NCI-H2227 treated with DMSO at 0.1 percent for 48 hours (cell line): ENCODE measurements around the gene CXADR.

Experiments used
- DNase-seq: peaks from one replicate; lab custom pipeline; 2025; lab: John Stamatoyannopoulos, UW

The CXADR gene

DNA sequence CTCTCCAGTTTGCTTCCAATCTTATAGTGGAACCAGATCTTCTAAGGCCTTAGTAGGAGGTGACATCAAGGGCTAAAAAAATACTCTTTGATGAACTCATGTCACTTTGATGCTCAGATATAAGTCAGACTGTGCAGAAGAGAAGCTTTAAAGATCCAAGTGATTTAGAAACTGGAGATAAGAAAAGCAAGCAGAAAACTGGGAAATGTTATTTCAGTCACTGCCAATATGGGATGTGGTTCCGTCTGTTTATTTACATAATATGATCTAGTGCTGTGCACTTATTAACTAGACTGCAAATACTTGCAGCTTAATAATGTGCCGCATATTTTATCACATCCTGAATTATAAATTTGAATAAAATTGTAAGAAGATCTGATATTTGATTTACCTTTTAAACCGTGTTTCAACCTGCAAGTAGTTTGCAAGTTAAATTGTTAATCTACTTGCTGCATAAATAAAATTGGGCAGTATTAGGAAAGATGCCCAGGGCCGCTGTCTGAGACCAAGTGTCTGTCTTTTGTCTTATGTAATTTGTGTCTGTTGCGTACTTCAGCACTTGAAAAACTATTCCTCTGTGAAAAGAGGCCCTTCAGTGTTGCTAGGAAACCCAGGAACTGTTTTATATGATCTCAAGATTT lies 29.6 kb downstream of the CXADR start:
- DNase-seq: no peak

- DNase-seq: no peak
These were observed 32.2 kb downstream of the CXADR start for GRCh38 chr21:17545007-17545406.

GRCh38 chr21:17548262-17548661 lies 35.4 kb downstream of the CXADR start:
- DNase-seq: no peak

DNA sequence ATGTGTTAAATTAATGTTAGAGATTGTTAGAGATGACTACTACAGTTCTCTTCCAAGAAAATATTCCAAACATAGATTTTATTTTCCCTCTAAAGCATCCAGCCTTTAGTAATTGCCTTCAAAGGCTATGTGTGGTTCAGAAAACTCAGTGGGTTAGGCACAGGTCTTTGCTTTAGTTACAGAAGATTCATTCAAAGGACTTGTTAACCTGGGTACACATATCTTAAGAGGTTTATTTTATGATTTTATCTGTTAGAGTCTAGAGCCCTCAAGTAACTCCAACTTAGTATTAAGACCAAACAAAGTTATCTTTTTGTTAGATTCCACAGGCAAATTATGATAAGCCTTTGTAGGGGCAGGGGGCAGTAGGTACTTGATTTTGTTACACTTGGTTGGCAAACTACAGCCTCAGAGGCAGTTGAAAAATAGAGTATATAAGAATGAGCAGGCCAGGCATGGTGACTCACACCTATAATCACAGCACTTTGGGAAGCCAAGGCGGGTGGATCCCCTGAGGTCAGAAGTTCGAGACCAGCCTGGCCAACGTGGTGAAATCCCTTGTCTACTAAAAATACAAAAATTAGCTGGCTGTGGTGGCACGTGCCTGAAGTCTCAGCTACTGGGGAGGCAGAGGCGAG lies 37.9 kb downstream of the CXADR start:
- no peak for DNase-seq

GRCh38 chr21:17552410-17552809 lies 39.6 kb downstream of the CXADR start:
- no peak for DNase-seq

DNA sequence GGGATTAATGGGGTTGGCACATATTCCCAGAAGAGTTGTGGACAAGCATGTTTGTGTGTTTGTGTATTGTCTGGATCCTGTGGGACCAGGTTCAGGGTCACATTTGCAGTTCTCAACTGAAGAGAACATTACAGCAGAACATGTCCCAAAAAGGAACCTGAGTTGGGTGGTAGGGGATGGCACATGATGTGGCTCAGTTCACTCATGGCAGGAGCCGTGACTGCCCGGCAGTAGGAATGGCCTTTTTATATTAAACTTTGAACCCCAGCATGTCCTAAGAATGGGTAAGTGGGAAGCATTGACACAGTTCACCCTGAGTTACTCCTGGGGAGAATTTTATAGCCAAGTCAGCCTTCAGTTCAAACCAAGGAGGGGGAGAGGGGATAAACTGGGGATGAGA lies 41.3 kb downstream of the CXADR start:
- no peak for DNase-seq

DNA sequence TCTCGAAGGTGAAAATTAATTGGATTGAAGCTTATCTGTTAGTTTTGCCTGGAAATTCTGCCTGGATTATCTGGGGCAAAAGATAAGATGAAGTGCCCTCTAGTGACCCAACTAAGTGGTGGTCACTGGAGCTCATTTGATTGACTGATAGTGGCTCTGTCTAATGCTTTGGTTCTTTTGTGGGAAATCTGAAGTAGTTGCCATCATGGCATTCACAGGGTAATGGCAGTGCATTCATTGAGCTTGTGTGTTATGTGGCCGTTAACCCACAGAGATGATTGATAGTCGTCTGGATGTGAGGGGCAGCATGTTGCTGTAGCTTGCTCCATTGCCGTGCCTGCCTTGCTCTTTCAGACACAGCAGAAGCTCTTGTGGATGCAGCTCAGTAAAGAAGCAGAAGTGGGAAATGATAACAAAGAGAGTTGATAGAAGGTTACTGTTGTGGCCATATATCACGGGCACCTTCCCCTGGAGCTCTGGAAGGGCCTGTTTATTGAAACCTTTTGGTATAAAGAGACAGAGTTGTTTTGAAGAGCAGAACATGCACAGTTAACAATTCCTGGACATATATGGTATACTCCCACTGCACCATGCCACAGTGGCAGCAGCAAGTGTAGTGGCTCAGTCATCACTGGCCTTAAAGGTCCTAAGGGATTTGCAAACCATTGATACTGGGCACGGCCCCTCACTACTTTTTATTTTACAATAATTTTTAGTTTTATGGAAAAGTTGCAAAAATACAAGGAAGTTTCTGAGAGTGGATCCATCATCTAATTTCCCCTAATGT lies 42.0 kb downstream of the CXADR start:
- peak; percentile 72 for DNase-seq

GRCh38 chr21:17560377-17561025 lies 47.7 kb downstream of the CXADR start:
- DNase-seq: no peak

DNA sequence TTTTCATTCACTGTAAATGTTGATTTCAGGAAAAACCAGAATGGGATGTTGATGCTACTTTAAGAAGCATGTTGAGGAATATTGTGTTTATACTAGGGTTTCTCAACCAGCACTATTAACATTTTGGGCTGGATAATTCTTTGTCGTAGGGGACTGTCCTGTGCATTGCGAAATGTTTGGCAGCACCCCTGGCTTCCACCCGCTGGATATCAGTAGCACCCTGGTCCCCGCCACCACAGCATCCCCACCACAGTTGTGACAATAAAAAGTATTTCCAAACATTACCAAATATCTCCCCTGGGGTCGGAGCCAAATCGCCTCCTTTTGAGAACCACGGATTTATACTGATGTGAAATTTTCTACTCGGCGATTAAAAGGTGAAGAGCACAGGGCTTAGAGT lies 57.9 kb downstream of the CXADR start:
- no peak for DNase-seq

DNA sequence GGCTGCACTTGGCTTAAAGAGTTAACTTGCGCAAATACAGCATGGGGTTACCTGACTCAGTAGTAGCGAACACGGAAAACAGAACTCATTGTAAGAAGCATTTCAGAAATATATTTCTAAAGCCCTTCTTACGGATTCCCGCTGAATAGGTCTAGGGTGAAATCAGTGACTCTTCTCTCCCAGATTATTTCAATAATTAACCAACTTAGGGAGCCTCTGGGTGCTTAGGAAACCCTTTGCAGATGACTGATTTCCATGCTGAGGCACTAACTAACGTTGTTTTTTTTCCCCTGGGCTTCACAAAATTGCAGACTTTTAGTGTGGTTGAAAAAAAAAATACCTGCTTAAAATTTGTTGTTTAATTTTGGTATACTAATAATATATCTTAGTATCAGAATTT lies 59.6 kb downstream of the CXADR start:
- DNase-seq: no peak

DNA sequence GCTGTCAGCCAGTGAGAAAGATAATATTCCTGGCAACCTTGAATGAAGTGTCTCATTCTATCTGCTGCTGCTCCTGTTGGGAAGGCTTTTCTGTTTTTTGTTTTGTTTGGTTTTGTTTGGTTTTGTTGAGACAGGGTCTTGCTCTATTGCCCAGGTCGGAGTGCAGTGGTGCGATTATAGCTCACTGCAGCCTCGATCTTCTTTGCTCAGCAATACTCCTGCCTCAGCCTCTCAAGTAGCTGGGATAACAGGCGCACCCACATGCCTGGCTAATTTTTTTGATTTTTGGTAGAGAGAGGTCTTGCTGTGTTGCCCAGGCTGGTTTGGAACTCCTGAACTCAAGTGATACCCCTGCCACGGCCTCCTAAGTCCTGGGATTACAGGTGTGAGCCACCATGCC lies 62.2 kb downstream of the CXADR start:
- DNase-seq: no peak

DNA sequence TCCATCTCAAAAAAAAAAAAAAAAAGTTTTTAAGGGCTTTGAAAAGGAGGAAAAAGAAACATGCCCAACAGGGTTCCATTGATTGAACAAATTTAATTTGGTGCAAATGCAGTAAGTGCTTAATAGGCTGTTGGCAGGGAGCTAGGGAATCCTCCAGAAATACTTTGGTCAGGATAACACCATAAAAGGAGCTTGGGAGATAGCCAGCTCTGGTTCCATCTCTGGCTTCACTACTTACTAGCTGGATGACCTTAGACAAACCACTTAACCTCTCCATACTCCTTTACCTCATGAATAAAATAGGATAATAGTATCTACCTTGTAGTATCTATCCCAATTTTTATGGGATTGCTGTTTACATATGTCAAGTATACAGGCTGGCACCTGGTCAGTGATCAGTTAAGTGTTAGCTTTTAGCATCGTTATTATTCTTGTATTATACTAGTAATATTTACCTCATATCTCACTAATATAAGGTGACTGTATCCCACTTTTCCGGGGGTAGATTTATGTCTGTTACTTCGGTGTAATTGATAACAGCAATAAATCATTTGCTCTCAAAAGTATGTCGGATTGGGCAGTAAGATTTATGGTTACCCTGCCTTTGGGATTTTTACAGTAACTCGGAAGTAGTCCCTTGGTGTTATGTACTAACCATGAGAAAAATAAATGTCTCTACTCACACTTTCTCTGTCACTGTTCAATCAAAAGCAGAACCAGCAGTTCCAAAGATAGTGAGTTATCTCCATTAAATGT lies 63.4 kb downstream of the CXADR start:
- no peak for DNase-seq

- no peak for DNase-seq
These were observed 64.9 kb downstream of the CXADR start for GRCh38 chr21:17577701-17578100.

DNA sequence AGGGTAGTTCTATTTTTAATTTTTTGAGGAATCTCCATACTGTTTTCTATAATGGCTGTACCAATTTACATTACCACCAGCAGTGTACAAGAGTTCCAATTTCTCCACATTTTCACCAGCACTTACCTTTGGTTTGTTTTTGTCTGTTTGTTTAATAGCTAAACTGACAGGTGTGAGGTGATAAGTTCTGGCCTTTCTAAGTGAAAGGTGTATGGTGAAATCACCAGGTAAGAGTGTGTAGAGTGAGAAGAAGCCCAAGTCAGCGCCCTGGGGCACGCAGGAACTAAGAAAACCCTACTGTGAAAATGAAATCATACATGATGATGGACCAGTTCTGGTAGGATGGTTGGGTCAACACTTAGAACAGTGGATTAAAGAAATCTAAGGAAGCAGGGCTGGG lies 65.3 kb downstream of the CXADR start:
- DNase-seq: no peak

DNA sequence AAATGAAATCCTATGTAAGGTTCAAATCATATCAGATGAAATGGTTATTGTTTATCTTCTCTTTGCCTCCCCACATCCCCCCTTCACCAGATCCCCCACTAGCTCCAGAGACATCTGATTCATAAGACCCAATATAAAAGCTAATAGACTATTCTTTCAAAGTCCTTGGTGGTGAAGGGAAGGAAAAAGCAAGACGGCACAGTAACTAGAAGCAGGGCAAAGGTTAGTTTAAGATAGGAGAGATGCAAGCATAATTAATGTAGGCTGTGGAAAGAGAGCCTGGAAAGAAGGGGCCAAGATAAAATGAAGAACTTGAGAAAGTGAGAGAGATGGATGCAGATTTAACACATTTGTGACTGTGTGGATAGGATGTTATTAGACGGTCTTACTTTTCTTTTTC lies 66.0 kb downstream of the CXADR start:
- no peak for DNase-seq

DNA sequence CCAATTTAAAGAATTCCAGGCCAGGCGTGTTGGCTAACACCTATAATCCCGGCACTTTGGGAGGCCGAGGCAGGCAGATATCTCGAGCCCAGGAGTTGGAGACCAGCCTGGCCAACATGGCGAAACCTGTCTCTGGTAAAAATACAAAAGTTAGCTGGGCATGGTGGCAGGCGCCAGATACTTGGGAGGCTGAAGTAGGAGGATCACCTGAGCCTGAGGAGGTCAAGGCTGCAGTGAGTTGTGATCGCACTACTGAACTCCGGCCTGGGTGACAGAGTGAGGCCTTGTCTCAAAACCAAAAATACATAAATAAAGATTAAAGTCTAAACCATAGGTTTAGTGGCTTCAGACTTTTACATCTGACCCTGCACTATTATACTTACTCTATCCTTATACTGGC lies 67.5 kb downstream of the CXADR start:
- no peak for DNase-seq

- DNase-seq: no peak
These were observed 71.1 kb downstream of the CXADR start for GRCh38 chr21:17583898-17584297.

DNA sequence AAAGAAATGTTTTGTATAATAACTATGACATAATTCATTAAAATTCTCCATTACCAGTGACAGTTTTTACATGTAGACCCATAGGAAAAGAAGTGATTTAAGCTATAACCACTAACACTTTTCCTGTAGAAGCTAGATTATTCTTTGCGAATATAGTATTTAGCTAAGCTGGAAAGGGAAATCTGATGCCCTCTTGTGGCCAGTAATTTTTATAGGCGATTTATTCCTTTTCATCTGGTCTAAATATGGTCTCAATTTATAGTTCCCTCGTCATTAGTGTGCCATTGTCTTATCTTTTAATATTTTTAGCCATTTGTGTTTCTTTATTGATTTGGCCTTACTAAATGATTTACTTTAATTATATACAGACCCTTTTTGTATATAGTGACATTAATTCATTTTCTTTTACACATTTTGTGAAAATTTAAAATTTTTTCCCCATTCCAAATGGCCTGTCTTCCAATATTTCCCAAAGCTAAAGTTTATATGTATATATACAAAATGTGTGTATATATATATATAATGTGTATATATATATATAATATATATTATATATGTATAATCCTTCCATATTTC lies 73.1 kb downstream of the CXADR start:
- peak; percentile 63 for DNase-seq

- DNase-seq: no peak
These were observed 77.6 kb downstream of the CXADR start for GRCh38 chr21:17590430-17590829.

DNA sequence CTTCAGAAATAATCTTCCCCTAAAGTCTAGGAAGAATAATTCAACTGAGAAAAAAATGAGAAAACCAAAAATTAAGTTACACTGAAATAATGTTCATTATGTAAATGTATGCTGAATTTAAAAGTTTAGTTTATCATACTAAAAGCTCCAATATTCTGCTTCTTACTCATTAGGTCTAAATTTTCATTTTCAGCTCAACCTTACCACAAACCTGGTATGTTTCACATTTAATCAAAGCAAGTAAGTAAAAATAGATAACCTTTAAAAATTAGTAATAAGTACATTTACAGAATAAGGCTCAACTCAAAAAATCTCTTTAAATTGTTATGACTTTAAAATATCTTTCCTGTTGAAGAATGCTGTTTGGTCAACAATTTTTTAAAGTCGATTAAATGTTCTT lies 84.8 kb downstream of the CXADR start:
- no peak for DNase-seq

- no peak for DNase-seq
These were observed 85.6 kb downstream of the CXADR start for GRCh38 chr21:17598437-17598836.

DNA sequence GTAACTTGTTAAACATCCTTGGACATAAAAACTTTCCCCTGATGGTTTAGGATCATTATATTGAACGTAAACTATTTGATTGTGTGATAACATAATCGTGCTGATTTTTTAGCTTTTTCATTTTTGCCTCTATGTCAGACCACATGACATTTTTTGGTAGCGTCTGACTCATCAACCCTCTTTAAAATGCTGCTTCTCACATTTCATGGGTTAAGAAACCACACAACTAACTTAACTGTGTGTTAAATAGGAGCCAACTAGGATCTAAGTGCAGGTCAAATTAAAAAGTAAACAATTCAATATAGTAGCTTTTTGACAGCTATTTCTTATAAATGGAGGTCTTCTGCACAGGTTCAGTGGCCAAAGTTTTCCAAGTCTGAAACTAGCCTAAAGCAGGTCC lies 90.0 kb downstream of the CXADR start:
- DNase-seq: no peak
